ENCODE data around the gene TWSG1.

DNA sequence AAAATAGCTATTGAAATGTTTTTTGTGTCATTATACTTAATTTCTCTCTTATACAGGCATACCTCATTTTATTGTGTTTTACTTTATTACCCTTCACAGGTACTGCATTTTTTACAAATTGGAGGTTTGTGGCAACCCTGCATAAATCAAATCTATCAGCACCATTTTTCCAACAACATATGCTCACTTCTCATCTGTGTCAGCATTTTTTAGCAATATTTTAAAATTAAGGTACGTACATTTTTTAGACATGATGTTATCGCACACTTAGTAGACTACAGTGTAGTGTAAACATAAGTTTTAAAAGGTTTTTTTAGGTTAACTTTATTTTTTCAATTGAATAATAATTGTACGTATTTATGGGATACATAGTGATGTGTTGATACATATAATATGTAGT is 110.0 kb downstream of the TWSG1 start:
- TF ChIP-seq CTCF (IDR thresholded peaks at IDR 0.05 in 8 of 11, conservative IDR thresholded peaks at IDR 0.05 in 3 of 11) = no peak
- TF ChIP-seq POLR2A (IDR thresholded peaks at IDR 0.05) = no peak
- no peak for TF ChIP-seq POLR2AphosphoS5 (IDR thresholded peaks at IDR 0.05)
